T-helper 1 cell treated with Interleukin-12 subunit alpha and Interleukin-12 subunit beta and Interleukin-4 antibody, amounts not matched to agents 30 μg/mL and 1 μg/mL, for 36 hours (primary cell): ENCODE measurements around the gene ZNF584.
"Not testable (repeated sequence)": the region's sequence is repeated elsewhere in the genome, so short reads cannot be mapped to it uniquely, and the experiment has no call there.

ENCODE experiments used
- H3K27ac Mint-ChIP-seq: one replicate; pipeline ENCODE4 v1.8.0; 2021; ENCODE audit warnings: mild to moderate bottlenecking, mixed read lengths
- H3K27me3 Mint-ChIP-seq: one replicate; pipeline ENCODE4 v1.8.0; 2021; ENCODE audit warnings: low read depth, mixed read lengths
- H3K36me3 Mint-ChIP-seq: one replicate; pipeline ENCODE4 v1.8.0; 2021; ENCODE audit warnings: low read depth, mixed read lengths
- H3K4me1 Mint-ChIP-seq: one replicate; pipeline ENCODE4 v1.8.0; 2021; ENCODE audit warnings: low read depth, mixed read lengths
- H3K4me3 Mint-ChIP-seq: one replicate; pipeline ENCODE4 v1.8.0; 2021; ENCODE audit warnings: mild to moderate bottlenecking, moderate library complexity, mixed read lengths
- H3K9me3 Mint-ChIP-seq: one replicate; pipeline ENCODE4 v1.8.0; 2021; ENCODE audit warnings: mixed read lengths

The ZNF584 gene

DNA sequence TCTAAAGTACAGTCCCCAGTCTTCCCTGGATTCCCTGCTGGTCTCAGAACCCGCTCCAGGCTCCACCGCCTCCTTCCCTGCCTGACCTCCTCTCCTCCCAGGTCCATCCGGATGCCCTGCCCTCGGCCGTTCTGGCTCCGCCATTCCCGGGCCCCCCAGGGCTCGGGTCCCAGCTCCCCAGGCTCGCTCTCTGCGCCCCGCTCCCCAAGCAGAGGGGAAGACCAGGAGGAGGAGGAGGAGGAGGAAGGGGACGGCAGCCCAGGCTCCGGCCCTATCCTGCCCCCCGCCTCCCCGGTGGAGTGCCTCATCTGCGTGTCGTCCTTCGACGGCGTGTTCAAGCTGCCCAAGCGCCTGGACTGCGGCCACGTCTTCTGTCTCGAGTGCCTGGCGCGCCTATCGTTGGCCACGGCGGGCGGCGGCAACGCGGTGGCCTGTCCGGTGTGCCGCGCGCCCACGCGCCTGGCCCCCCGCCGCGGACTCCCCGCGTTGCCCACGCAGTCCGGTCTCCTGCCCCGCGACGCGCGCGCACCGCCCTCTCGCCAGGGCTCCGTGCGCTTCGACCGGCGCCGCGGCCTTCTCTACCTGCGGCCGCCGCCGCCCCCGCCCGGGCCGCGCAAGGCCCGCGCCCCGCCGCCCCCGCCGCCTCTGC is 12.3 kb upstream of the ZNF584 start:
- Mint-ChIP-seq H3K27me3 (peaks cover 9% of the 10 kb centered on the region), H3K27ac (no peak overlapping the region), H3K36me3 (peaks cover 26% of the 10 kb centered on the region), H3K9me3 (no peaks in the 10 kb centered on the region), H3K4me3 (no peak overlapping the region), H3K4me1 (peaks cover 6% of the 10 kb centered on the region)

DNA sequence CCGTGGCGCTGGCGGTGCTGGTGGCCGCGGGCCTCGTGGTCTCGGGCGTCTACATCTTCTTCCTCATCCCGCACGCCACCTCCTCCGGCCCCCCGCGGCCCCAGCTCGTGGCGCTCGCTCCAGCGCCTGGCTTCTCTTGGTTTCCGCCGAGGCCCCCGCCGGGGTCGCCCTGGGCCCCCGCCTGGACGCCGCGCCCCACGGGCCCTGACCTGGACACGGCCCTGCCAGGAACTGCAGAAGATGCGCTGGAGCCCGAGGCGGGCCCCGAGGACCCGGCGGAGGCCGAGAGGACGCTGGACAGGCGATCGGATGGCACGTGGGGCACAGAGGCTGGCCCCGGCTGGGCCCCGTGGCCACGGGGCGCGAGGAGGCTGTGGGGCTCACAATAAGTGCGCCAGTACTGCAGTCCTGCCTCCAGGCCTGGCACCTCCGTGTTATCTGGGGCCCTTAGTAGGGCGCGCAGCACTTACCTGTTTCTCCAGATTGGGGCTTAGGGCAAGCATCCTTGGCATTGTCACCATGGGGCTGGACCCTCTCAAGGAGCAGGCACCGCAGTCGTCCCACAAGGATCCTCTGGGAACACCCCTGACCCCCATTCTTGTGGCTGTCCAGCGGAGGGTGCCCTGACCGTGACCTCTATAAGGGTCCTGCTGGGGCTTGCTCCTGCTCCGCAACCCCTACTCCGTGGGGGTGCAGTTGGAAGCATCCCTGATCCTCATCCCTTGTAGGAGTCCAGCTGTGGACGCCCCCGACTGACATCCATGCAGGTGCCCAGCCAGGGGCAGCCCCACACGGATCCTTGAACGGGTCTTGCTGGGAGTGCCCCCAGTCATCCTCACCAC is 11.5 kb upstream of the ZNF584 start:
- peaks cover 27% of the 10 kb centered on the region for H3K36me3 Mint-ChIP-seq
- peaks cover 9% of the 10 kb centered on the region for H3K27me3 Mint-ChIP-seq
- H3K4me1 Mint-ChIP-seq: peaks cover 9% of the 10 kb centered on the region
- H3K9me3 Mint-ChIP-seq: no peaks in the 10 kb centered on the region
- H3K4me3 Mint-ChIP-seq: no peak overlapping the region
- H3K27ac Mint-ChIP-seq: no peak overlapping the region

DNA sequence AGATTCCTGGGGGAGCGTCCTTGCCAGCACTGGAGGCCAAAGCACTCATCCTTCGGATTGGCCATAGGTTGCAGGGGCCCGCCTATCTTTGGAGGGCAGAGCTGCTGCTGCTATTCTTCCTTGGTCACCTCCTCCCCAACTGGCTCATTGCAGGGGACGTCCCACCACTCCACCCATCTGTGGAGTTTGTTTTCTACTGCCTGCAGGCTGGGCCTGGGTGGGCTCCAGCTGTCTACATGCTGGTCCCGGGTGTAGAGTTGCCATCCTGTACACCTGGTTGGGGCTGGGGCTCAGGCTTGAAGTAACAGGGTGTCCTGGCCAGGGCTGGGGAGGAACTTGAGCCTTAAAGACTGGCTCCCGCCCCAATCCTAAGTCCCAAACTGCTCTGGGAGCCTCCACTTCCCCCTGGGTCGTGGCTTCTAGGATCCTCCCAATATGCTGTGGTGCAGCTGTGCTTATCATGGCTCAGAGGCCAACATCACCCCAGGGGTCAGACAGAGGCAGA is 10.9 kb upstream of the ZNF584 start:
- Mint-ChIP-seq H3K4me1 (peaks cover 9% of the 10 kb centered on the region), H3K36me3 (peaks cover 27% of the 10 kb centered on the region), H3K27me3 (peaks cover 9% of the 10 kb centered on the region), H3K4me3 (no peak overlapping the region), H3K27ac (no peak overlapping the region), H3K9me3 (no peaks in the 10 kb centered on the region)

DNA sequence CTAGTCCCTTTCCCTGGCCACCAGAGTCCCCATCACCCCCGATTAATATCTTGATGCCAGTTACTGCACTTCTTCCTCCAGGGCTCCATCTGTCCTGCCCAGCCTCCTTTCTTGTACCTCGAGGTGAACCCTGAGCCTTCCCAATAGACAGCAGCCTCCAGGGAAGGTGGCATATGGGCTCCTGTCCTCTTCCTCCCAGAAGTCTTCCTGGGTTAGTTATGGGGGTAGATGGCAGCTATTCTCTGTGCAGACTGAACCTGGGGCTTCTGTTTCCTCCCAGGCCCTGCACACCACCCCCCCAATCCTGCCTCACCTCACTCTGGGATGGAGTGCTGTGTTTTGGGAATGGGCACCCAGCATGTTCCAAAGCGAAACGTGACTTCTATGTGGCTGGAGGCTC is 10.4 kb upstream of the ZNF584 start:
- peaks cover 9% of the 10 kb centered on the region for H3K27me3 Mint-ChIP-seq
- H3K4me1 Mint-ChIP-seq: peaks cover 9% of the 10 kb centered on the region
- no peak overlapping the region for H3K27ac Mint-ChIP-seq
- peaks cover 22% of the 10 kb centered on the region for H3K36me3 Mint-ChIP-seq
- no peak overlapping the region for H3K4me3 Mint-ChIP-seq
- no peaks in the 10 kb centered on the region for H3K9me3 Mint-ChIP-seq

DNA sequence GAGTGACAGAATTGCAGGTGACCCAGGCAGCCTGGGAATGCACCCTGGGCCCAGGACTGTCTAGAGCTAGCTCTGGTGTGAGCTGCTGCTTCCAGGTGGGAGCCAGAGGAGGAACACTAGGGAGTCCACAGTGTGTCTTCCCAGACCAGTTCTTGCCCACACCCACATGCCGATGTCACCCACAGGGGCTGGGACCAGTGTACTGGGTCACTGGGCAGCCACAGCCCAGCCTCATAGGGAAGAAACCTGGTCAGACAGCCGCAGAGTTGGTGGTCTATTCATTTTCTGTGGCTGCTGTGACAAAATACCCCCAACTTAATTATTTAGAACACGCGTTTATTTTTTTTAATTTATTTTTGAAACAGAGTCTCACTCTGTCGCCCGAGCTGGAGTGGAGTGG is 9.9 kb upstream of the ZNF584 start:
- Mint-ChIP-seq H3K4me3 (no peak overlapping the region), H3K36me3 (peaks cover 20% of the 10 kb centered on the region), H3K4me1 (peaks cover 9% of the 10 kb centered on the region), H3K27me3 (peaks cover 9% of the 10 kb centered on the region), H3K27ac (no peak overlapping the region), H3K9me3 (no peaks in the 10 kb centered on the region)

DNA sequence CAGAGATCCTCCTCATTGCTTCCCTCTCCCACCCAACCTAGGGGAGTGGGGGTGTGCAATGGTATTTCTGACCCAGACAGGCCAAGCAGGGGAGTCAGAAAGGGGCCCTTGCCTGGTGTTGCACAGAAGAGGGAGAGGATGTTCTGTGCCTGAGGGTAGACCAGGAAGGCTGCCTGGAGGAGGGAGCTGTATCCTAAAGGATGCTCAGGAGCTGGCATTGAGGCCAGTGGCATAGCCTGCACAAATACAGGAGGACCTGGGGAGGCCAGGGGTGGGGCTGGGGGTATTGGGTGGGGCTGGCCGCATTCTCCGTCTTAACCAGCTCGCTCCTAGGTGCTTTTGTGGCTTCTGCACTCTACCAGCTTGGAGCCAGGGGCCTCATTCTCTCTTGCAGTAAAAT is 8.5 kb upstream of the ZNF584 start:
- H3K9me3 Mint-ChIP-seq: no peaks in the 10 kb centered on the region
- peaks cover 8% of the 10 kb centered on the region for H3K36me3 Mint-ChIP-seq
- H3K27me3 Mint-ChIP-seq: peaks cover 4% of the 10 kb centered on the region
- H3K4me1 Mint-ChIP-seq: peaks cover 13% of the 10 kb centered on the region
- H3K27ac Mint-ChIP-seq: no peak overlapping the region
- no peak overlapping the region for H3K4me3 Mint-ChIP-seq

DNA sequence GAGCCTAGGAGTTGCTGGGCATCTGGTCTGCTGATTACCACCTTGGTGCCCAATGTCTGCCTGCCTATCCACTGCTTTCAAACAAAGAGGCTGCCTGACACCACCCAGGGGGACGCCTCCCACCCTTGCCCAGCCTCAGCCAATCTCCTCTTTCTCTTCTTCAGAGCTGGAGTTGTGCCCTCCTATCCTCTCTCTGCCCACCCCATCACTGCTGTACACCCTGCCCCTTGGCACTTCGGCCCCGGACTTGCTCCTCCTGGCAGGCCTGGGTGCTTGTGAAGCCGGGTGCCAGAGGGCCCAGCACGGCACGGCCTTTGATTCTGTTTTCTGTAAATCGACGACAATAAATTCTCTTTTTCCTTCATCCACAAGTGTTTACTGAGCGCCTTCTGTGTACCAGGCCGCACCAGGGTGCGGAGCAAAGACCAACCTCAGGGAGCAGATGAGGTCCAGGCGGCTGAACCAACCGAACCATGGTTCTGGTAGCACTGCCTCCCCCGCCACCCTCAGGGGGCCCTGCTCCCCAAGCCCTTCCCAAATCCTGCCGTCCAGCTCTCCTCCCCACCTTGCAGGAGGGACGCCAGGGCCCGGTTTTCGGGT is 8.0 kb upstream of the ZNF584 start:
- Mint-ChIP-seq H3K27me3 (peaks cover 3% of the 10 kb centered on the region), H3K4me3 (peak overlapping the region; percentile 91), H3K27ac (no peak overlapping the region)

DNA sequence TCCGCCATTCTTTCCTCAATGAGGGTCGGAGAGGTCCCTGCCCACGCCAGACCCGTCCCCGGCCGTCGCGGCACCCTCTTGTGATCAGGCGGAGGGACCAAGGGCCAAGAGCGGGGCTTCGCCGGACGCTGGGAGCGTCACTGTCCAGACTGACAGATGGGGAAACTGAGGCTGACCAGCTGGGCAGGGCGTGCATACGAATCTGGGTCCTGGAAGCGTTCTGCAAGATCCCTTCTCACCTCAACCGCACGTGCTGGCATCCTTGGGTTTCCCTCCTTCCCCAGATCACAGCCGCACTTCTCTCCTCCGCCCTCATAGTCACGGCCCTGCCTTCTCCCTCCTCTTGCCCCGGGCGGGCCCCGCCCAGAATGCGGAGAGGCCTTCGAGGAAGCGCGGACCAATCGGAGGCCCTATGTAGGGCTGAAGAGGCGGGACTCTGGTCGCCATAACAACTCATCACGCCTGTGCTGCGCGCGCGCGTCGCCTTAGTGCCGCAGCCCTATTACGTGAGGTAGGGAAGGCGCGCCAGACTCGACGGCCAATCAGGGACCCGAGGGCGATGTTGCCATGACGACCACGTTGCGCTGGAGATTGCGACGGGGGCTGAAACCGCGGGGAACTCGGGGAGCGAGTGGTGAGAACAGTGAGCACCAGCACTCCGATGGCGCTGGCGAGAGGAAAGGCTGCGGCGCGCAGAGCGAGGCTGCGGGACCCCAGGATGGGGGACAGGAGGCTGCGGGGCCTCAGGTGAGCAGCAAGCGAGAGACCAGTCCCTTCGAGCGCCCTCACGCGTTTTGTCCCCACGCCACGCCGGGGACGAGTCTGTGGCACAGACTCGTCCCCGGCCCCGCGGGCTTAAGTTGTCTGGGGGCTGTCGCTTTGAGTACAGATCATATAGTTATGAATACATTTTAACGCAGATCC is 7.3 kb upstream of the ZNF584 start:
- H3K27me3 Mint-ChIP-seq: no peaks in the 10 kb centered on the region
- H3K27ac Mint-ChIP-seq: peak overlapping the region; percentile 93
- peaks cover 4% of the 10 kb centered on the region for H3K36me3 Mint-ChIP-seq

More for the DNA sequence above, 8.0 kb upstream of the ZNF584 start:
- H3K9me3 Mint-ChIP-seq: no peaks in the 10 kb centered on the region
- H3K4me1 Mint-ChIP-seq: peaks cover 13% of the 10 kb centered on the region
- H3K36me3 Mint-ChIP-seq: peaks cover 6% of the 10 kb centered on the region

DNA sequence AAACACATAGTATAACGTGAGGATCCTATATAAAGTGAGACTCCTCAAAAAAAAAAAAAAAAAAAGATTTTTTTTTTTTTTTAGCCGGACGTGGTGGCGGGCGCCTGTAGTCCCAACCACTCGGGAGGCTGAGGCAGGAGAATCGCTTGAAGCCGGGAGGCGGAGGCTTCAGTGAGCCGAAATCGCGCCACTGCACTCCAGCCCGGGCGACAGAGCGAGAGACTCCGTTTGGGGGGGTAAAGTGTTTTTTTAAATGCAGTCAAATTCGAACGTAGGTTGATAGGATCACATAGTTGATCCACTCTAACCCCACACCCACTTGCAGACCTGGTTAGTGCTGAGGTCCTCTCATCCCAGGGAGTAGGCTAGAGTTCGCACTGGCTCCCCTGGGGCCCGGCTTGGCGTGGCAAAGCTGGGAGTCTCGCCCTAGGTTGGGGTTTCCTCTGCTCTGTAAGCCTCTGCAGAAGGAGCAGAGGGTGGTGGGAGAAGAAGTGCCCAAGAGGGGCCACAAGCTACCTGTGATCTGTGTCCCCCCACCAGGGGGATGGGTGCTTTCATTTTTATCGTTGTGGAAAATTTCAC is 6.5 kb upstream of the ZNF584 start:
- H3K27ac Mint-ChIP-seq: no peak overlapping the region
- no peaks in the 10 kb centered on the region for H3K9me3 Mint-ChIP-seq
- H3K27me3 Mint-ChIP-seq: no peaks in the 10 kb centered on the region
- peaks cover 17% of the 10 kb centered on the region for H3K4me1 Mint-ChIP-seq
- peaks cover 4% of the 10 kb centered on the region for H3K36me3 Mint-ChIP-seq
- peak overlapping the region; percentile 91 for H3K4me3 Mint-ChIP-seq

More for the DNA sequence above, 7.3 kb upstream of the ZNF584 start:
- Mint-ChIP-seq H3K9me3 (no peaks in the 10 kb centered on the region), H3K4me1 (peaks cover 13% of the 10 kb centered on the region), H3K4me3 (peak overlapping the region; percentile 91)

DNA sequence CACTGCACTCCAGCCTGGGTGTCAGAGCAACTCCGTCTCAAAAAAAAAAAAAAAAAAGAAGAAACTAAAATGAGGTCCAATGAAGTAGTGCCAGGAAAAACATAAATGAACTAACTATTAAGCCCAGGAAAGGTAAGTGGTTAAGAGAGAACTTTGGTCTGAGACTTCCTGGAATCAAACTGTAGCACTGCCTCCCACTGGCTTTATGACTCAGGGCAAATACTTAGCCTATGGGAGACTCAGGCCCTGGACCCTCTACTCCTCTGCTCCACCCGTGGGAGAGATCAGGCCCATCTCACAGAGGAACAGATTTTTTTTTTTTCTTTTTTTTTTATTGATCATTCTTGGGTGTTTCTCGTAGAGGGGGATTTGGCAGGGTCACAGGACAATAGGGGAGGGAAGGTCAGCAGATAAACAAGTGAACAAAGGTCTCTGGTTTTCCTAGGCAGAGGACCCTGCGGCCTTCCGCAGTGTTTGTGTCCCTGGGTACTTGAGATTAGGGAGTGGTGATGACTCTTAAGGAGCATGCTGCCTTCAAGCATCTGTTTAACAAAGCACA is 4.5 kb upstream of the ZNF584 start:
- H3K27ac Mint-ChIP-seq, H3K9me3 Mint-ChIP-seq, H3K27me3 Mint-ChIP-seq, H3K4me3 Mint-ChIP-seq, H3K36me3 Mint-ChIP-seq: not testable (repeated sequence)
- H3K4me1 Mint-ChIP-seq: peaks cover 29% of the 10 kb centered on the region

DNA sequence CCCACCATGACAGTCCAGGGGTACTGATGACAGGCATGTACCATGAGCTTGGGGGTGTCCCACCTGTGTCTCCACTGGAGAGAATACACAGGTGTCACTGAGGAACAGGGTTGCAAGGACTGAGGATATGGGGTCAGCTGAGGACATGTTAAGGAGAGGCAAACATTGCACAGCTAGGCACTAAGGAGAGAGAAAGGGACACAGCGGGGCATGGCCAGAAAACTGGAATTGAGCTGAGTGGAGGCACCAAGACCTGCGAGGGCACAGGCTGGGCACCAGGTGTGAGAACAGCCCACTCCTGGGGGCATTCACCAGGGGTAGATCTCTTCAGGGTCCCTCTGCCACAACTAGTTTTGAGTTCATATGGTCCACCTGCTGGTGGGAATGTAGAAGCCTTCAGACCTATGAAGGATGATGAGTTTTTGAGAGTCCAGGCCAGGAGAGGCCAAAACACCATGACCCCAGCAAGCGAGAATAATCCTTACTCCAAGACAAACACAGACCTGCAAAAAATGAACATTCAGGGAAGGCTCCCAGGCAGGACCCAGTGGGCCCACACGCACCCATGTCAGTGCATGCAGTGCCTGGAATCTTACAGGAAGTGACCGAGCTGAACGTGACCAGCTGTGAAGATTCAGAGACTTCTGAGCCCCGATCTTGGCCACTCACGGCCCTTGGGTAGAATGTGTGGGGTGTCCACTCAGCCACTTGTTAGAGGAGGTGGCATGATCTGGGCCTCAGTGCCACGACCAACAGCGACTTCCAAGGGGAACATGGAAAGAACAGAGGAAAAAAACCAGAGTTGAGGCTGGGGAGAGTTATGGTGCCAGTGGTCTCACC is 1.4 kb upstream of the ZNF584 start:
- peaks cover 31% of the 10 kb centered on the region for H3K4me1 Mint-ChIP-seq
- H3K27ac Mint-ChIP-seq: peak overlapping the region; percentile 78
- H3K4me3 Mint-ChIP-seq: peak overlapping the region; percentile 96
- H3K27me3 Mint-ChIP-seq: no peaks in the 10 kb centered on the region
- no peaks in the 10 kb centered on the region for H3K9me3 Mint-ChIP-seq
- no peaks in the 10 kb centered on the region for H3K36me3 Mint-ChIP-seq

DNA sequence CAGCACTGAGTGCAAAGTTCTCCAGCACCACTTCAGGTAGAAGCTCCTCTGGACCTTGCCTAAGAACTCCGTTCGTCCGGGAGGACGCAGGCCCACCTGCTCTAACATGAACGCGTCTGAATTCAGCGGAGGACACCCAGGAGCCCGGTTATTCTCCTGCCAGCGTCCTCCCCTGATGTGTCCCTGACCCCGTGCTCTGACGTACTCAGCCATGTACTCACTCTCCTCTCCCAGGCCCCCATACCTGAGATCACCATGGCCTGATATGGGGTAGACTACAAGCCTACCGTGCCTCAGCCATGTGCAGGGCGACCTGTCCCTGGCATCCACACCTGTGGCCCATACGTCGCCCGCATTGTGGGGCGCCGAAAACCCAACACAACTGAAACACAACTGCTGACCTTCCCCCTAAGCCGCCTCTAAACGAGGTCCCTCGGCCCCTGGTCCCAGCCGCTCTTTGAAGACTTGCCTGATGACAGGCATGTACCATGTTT is 744 bp upstream of the ZNF584 start:
- Mint-ChIP-seq H3K9me3 (no peaks in the 10 kb centered on the region), H3K4me1 (peaks cover 31% of the 10 kb centered on the region), H3K4me3 (peak overlapping the region; percentile 96), H3K36me3 (no peaks in the 10 kb centered on the region), H3K27me3 (no peaks in the 10 kb centered on the region), H3K27ac (peak overlapping the region; percentile 78)
